Adrenal gland (tissue), 5 donors: ENCODE data around the gene TENM4.

Experiments used
- CTCF ChIP-seq, 6 experiments: fragments of 450-650 bp in 4 of 6; fragments of 200-600 bp in 2 of 6; sonication (generic) in 1 of 6; IDR thresholded peaks; 1 replicate in 5 of 6; 2 replicates in 1 of 6; pipeline versions ENCODE4 v1.5.1 to v1.8.0; 2016 to 2021; ENCODE audit warnings: antibody characterized with exemption in 6 of 6, mild to moderate bottlenecking in 2 of 6, moderate library complexity in 1 of 6
- POLR2A ChIP-seq, 2 donors: fragments of 450-650 bp; IDR thresholded peaks; one replicate each; pipeline ENCODE4 v1.6.1; 2017; ENCODE audit warnings: antibody characterized with exemption in 2 of 2, mild to moderate bottlenecking in 2 of 2, moderate library complexity in 1 of 2
- donor health status: DM: no; HTN: no; CAD: no.

GRCh38 chr11:79409330-79409729, 31.5 kb downstream of the TENM4 start:
- TF ChIP-seq CTCF (IDR thresholded peaks at IDR 0.05): no peak
- TF ChIP-seq POLR2A (IDR thresholded peaks at IDR 0.05): no peak
